ENCODE measurements around the gene COL13A1. TPM values are rescaled to one million over a fixed set of nuclear protein-coding genes. Genes with fewer than 3 reads are reported as not detected.
A peak's percentile ranks its signal among the peaks of the same experiment; 100 is the strongest.

Gene COL13A1
- total RNA-seq, 1 donor from 2014 or later = 29.2 TPM

DNA sequence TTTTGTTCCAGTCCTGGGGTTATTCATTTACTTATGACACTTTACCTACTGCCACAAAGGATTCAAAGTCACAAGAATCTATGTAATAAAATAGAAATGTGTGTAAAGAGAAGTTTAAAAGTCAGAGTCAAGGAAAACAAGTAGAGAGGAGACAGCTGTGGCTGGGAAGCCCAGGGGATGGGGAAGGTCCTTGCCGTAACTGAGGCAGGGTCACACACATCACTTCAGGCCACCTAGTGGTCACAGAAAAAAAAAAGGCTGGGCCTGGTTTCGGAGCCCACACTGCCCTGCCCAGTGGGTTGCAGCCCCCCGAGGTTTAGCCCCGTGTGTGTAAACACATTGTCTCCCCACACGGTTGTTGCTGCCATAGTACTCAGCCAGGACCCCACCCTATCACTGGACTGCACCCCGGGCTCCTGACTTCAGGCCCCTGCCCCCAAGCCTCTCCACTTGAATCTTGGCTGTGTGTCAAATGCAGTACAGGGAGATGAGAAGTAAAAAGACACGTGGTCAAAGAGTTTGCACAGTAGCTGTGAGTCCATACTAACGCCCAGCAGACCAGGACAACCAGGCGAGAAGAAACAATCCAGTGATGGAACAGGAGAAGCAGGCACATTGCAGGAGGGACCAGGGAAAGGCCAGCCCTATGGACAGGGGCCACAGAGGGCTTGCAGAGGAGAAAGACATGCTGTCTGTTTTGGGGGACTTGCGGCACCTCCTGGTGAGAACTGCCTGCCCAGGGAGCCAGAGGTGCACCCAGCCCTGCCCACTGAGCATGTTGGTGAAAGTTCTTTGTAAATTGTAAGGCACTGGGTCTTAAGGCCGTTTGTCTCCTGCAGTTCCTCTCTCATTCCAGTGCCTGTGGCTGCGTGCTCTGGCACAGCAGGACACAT lies 159.5 kb downstream of the COL13A1 start:
- no peak overlapping the region for H3K4me3 Mint-ChIP-seq (ENCODE audit: unreplicated experiment)
- no peaks in the 10 kb centered on the region for H3K27me3 Mint-ChIP-seq (ENCODE audit: unreplicated experiment)
- TF ChIP-seq, protein P1, sequence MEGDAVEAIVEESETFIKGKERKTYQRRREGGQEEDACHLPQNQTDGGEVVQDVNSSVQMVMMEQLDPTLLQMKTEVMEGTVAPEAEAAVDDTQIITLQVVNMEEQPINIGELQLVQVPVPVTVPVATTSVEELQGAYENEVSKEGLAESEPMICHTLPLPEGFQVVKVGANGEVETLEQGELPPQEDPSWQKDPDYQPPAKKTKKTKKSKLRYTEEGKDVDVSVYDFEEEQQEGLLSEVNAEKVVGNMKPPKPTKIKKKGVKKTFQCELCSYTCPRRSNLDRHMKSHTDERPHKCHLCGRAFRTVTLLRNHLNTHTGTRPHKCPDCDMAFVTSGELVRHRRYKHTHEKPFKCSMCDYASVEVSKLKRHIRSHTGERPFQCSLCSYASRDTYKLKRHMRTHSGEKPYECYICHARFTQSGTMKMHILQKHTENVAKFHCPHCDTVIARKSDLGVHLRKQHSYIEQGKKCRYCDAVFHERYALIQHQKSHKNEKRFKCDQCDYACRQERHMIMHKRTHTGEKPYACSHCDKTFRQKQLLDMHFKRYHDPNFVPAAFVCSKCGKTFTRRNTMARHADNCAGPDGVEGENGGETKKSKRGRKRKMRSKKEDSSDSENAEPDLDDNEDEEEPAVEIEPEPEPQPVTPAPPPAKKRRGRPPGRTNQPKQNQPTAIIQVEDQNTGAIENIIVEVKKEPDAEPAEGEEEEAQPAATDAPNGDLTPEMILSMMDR (IDR thresholded peaks at IDR 0.05) = peak; percentile 36
- no peak overlapping the region for H3K27ac Mint-ChIP-seq (ENCODE audit: unreplicated experiment)
- DNase-seq (ENCODE audit: extremely low spot score, unreplicated experiment) = peak; percentile 81
- no peaks in the 10 kb centered on the region for H3K9me3 Mint-ChIP-seq (ENCODE audit: unreplicated experiment)
- H3K4me1 Mint-ChIP-seq (ENCODE audit: unreplicated experiment) = peaks cover 19% of the 10 kb centered on the region
- H3K36me3 Mint-ChIP-seq (ENCODE audit: unreplicated experiment) = peaks cover 17% of the 10 kb centered on the region

DNA sequence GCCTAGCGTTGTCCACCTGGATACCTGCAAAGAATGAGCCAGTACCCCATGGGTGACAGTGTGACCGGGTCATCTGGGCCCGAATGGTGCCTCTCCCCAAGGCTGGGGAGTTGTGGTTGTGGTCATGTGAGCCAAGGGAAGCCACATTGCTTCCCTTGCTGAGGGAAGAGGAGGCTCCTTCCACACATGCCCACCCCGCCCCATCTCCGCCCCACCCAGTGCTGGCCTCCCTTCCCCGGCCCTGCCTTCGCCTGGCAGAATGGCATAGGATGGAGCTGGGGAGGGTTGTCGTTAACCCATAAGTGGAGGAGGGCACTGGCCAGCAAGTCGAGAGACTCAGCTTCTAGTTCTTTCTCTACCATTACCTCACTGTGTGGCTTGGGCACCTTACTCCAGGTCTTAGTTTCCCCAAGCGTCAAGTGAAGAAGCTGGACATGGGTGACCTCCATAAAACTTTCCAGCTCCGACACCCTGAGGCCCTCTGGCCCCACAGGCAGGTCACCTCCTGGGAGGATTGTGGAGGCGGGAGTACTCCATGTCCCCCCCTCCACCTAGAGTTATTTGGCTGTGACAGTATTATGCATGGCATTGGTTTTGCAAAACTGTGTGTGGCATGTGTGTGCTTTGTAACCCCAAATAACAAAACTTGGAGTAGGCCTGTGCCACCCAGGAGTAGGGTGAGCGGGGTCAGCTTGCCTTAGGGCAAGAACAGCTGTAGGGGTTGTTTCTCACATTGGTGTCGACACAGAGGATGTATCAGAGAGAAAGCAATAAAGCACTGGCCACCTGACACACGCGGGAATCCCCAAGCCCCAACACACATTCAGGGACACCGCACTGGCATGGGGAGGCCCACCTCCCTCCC lies 160.4 kb downstream of the COL13A1 start:
- TF ChIP-seq, protein P1 (IDR thresholded peaks at IDR 0.05) = no peak
- Mint-ChIP-seq H3K4me1 (ENCODE audit: unreplicated experiment) (peaks cover 27% of the 10 kb centered on the region), H3K27ac (ENCODE audit: unreplicated experiment) (no peak overlapping the region), H3K4me3 (ENCODE audit: unreplicated experiment) (no peak overlapping the region), H3K36me3 (ENCODE audit: unreplicated experiment) (peaks cover 17% of the 10 kb centered on the region), H3K9me3 (ENCODE audit: unreplicated experiment) (no peaks in the 10 kb centered on the region), H3K27me3 (ENCODE audit: unreplicated experiment) (no peaks in the 10 kb centered on the region)
- DNase-seq (ENCODE audit: extremely low spot score, unreplicated experiment) = peak; percentile 60

DNA sequence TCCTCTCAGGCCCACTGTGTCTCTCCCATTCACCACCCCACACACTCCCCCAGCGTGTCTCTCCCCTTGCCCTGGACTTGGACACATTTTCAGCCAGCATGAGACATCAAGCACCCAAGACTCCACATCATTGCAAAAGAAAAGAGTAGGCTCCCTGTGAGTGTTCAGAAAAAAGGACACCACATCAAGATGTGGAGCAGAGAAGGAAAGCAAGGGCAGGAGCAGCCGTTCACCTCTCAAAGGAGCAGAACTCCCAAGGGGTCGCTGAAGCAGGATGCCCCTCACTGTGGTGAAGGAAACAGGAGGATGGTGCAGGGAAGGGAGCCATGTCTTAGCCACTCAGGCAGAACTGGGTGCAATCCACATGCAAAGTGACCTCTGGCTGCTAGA lies 161.0 kb downstream of the COL13A1 start:
- H3K27ac Mint-ChIP-seq (ENCODE audit: unreplicated experiment) = no peak overlapping the region
- no peaks in the 10 kb centered on the region for H3K27me3 Mint-ChIP-seq (ENCODE audit: unreplicated experiment)

DNA sequence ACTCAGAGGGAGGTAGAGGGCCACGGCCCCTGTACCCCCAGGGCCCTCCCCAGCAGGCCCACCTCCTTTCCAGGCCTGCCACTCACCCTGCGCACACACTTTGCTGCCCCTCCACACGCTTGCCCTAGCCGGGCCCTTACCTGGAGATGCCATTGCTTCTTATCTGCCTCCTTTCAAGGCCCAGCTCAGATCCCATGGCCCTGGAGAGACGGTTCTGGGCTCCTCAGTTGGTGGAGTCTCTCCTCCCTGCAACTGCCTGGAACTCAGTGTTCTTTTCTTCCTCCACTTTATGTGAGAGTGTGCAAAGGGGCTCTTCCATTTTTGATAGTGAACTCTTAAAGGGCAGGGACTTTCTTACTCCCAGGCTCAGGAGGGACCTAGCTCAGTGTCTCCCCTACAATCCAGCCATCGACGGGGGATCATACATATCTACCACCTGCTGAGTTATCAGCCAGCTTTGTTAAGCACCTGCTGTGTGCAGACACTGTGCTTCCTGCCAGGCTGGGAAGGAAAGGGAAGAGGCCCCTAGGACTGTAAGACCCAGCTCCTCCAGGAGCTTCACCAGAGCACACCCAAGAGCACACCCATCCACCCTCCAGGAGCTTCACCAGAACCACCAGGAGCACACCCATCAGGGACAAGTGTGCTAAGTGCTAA lies 161.6 kb downstream of the COL13A1 start:
- H3K9me3 Mint-ChIP-seq (ENCODE audit: unreplicated experiment) = no peaks in the 10 kb centered on the region
- H3K4me3 Mint-ChIP-seq (ENCODE audit: unreplicated experiment) = no peak overlapping the region
- H3K27me3 Mint-ChIP-seq (ENCODE audit: unreplicated experiment) = no peaks in the 10 kb centered on the region
- no peak for DNase-seq (ENCODE audit: extremely low spot score, unreplicated experiment)
- H3K27ac Mint-ChIP-seq (ENCODE audit: unreplicated experiment) = no peak overlapping the region
- TF ChIP-seq, protein P1 (IDR thresholded peaks at IDR 0.05) = no peak
- peaks cover 5% of the 10 kb centered on the region for H3K36me3 Mint-ChIP-seq (ENCODE audit: unreplicated experiment)
- H3K4me1 Mint-ChIP-seq (ENCODE audit: unreplicated experiment) = peaks cover 27% of the 10 kb centered on the region

More for the DNA sequence above, 161.0 kb downstream of the COL13A1 start:
- DNase-seq (ENCODE audit: extremely low spot score, unreplicated experiment) = peak; percentile 68
- Mint-ChIP-seq H3K4me1 (ENCODE audit: unreplicated experiment) (peaks cover 27% of the 10 kb centered on the region), H3K4me3 (ENCODE audit: unreplicated experiment) (no peak overlapping the region), H3K9me3 (ENCODE audit: unreplicated experiment) (no peaks in the 10 kb centered on the region), H3K36me3 (ENCODE audit: unreplicated experiment) (peaks cover 11% of the 10 kb centered on the region)
- TF ChIP-seq, protein P1 (IDR thresholded peaks at IDR 0.05) = no peak

All from osteocyte (in vitro differentiated cells).